ENCODE measurements around the gene DCAF5. TPM values are rescaled to one million over a fixed set of nuclear protein-coding genes. Genes with fewer than 3 reads are reported as not detected.

Gene DCAF5
- polyA plus RNA-seq, 3 donors, result 22.2 to 55.1 (median 30.6) TPM

- Histone ChIP-seq H3K79me2 (ENCODE audit: insufficient read depth, low read length) (no peaks in the 10 kb centered on the region), H2AFZ (ENCODE audit: insufficient read depth, low read depth, low read length, poor library complexity, severe bottlenecking) (no peak overlapping the region), H3K36me3 (replicated peaks in 1 of 2; ENCODE audit: control insufficient read depth in 1 of 2, insufficient read depth in 2 of 2, low read length in 2 of 2) (peaks cover 46 to 100% of the 10 kb centered on the region in 2 donors), H3K4me1 (ENCODE audit: control insufficient read depth in 1 of 2, insufficient read depth in 2 of 2, low read length in 2 of 2) (no peaks in the 10 kb centered on the region), H4K20me1 (ENCODE audit: insufficient read depth, low read length) (no peaks in the 10 kb centered on the region), H3K9me3 (replicated peaks in 1 of 2; ENCODE audit: control insufficient read depth in 1 of 2, insufficient read depth in 1 of 2, low read length in 2 of 2) (no peaks in the 10 kb centered on the region), H3K27me3 (ENCODE audit: control insufficient read depth in 2 of 2, insufficient read depth in 2 of 2, low read length in 2 of 2) (no peaks in the 10 kb centered on the region), H3K4me3 (replicated peaks in 1 of 3; ENCODE audit: low read depth in 2 of 3, low read length in 3 of 3) (no peak overlapping the region), H3K4me2 (replicated peaks; ENCODE audit: extremely low read depth, low read length, poor library complexity, severe bottlenecking) (no peak overlapping the region), H3K9ac (ENCODE audit: insufficient read depth, low read length, poor library complexity, severe bottlenecking) (no peak overlapping the region), H3K27ac (ENCODE audit: low read depth in 1 of 2, low read length in 2 of 2) (no peak overlapping the region)
- Mint-ChIP-seq H3K4me3 (no peak overlapping the region), H3K27ac (no peak overlapping the region), H3K27me3 (ENCODE audit: low read depth in 3 of 3) (peaks cover 0 to 1% (median 0%) of the 10 kb centered on the region in 3 donors), H3K9me3 (no peaks in the 10 kb centered on the region), H3K4me1 (peaks cover 5% of the 10 kb centered on the region), H3K36me3 (peaks cover 66 to 80% of the 10 kb centered on the region in 2 donors)
- no peak for TF ChIP-seq CTCF (IDR thresholded peaks at IDR 0.05)
- DNase-seq, result no peak
- WGBS (ENCODE audit: insufficient coverage), result 100% methylated on average over 2 of the region's 3 CpGs
- intact Hi-C loops (cut with micrococcal nuclease), result loop anchor here in 1 of 2 donors (5.0 to 10.0 kb wide), 2 partner anchors 72 to 175 kb away; no protein-coding TSS in a partner anchor
Observed at GRCh38 chr14:69087061-69087461, 65.9 kb downstream of the DCAF5 start.

- Mint-ChIP-seq H3K27me3 (ENCODE audit: low read depth in 3 of 3) (peaks cover 0 to 1% (median 0%) of the 10 kb centered on the region in 3 donors), H3K36me3 (peaks cover 66 to 80% of the 10 kb centered on the region in 2 donors), H3K4me3 (no peak overlapping the region), H3K27ac (no peak overlapping the region), H3K9me3 (no peaks in the 10 kb centered on the region), H3K4me1 (peaks cover 5% of the 10 kb centered on the region)
- intact Hi-C loops (cut with micrococcal nuclease), result loop anchor here in 1 of 2 donors (5.0 to 10.0 kb wide), 2 partner anchors 72 to 174 kb away; no protein-coding TSS in a partner anchor
- Histone ChIP-seq H3K79me2 (ENCODE audit: insufficient read depth, low read length) (no peaks in the 10 kb centered on the region), H3K4me1 (ENCODE audit: control insufficient read depth in 1 of 2, insufficient read depth in 2 of 2, low read length in 2 of 2) (no peaks in the 10 kb centered on the region), H3K4me2 (replicated peaks; ENCODE audit: extremely low read depth, low read length, poor library complexity, severe bottlenecking) (no peak overlapping the region), H2AFZ (ENCODE audit: insufficient read depth, low read depth, low read length, poor library complexity, severe bottlenecking) (no peak overlapping the region), H3K27ac (ENCODE audit: low read depth in 1 of 2, low read length in 2 of 2) (no peak overlapping the region), H3K4me3 (replicated peaks in 1 of 3; ENCODE audit: low read depth in 2 of 3, low read length in 3 of 3) (no peak overlapping the region), H4K20me1 (ENCODE audit: insufficient read depth, low read length) (no peaks in the 10 kb centered on the region), H3K9ac (ENCODE audit: insufficient read depth, low read length, poor library complexity, severe bottlenecking) (no peak overlapping the region), H3K36me3 (replicated peaks in 1 of 2; ENCODE audit: control insufficient read depth in 1 of 2, insufficient read depth in 2 of 2, low read length in 2 of 2) (peaks cover 43 to 100% of the 10 kb centered on the region in 2 donors), H3K9me3 (replicated peaks in 1 of 2; ENCODE audit: control insufficient read depth in 1 of 2, insufficient read depth in 1 of 2, low read length in 2 of 2) (no peaks in the 10 kb centered on the region), H3K27me3 (ENCODE audit: control insufficient read depth in 2 of 2, insufficient read depth in 2 of 2, low read length in 2 of 2) (no peaks in the 10 kb centered on the region)
- no peak for TF ChIP-seq CTCF (IDR thresholded peaks at IDR 0.05)
- 100% methylated on average over 1 of the region's 3 CpGs for WGBS (ENCODE audit: insufficient coverage)
- no peak for DNase-seq
Observed at GRCh38 chr14:69086537-69086936, 66.4 kb downstream of the DCAF5 start.

All from CD14-positive monocyte (primary cell).